Skin of body (tissue), 2 donors: ENCODE results near the gene SEMA4C. TPM values are rescaled to one million over a fixed set of nuclear protein-coding genes. Genes with fewer than 3 reads are reported as not detected.

Experiments
- DNase-seq: peaks from one replicate; lab custom pipeline; 2025; lab: John Stamatoyannopoulos, UW
- total RNA-seq: library from RNA; depleted of rRNA; stranded (reverse); fragments of >200 nt; gene quantifications from one replicate; pipeline ENCODE4 v1.2.3, GENCODE V29; 2014

The SEMA4C gene
- total RNA-seq, 1 donor from 2014 or later, result 24.3 TPM

DNA sequence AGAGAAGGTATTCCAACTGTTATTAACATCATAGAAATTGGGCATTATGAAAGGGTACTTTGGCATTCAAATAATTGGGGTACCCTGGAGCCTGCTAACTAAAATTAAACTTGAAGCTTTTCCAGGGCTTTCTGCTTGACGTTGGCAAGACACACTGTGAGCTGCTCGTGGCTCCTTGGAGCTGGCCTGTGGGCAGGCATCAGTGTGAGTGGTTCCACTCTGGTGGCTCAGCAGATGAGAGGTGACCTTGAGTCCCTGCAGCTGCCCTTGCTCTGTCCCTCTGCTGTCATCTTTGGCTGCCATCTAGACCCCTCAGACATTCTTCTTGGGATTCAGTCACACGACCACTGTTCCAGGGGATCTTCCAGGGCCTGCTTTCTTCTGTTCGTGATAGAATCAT, 47.1 kb downstream of the SEMA4C start:
- DNase-seq, result no peak

DNA sequence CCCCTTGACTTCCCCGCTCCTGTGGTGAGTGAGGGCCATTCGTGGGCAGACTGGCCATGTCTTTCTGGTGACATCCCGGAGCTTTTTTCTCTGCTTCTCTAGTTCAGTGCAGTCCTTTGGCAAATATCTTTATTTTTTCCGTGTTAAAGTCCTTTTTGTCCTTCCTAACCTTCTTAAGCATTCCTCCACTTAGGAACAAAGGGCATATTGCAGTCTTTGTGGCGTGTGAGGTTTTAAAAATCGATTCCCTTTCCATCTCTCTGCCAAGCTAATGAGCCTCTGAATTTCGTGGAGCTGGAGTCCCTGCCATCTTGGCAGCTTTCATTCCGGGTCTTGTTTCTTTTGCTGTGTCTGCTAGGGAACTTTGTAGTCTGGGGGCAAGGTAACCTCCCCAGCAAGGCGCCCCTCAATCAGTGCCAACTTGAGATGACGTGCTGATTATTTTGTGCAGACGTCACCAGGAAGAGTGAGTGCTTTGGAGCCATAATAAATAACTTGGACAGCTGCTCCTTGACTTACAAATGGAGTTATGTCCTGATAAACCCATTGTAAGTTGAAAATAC, 48.7 kb downstream of the SEMA4C start:
- DNase-seq, result no peak

DNA sequence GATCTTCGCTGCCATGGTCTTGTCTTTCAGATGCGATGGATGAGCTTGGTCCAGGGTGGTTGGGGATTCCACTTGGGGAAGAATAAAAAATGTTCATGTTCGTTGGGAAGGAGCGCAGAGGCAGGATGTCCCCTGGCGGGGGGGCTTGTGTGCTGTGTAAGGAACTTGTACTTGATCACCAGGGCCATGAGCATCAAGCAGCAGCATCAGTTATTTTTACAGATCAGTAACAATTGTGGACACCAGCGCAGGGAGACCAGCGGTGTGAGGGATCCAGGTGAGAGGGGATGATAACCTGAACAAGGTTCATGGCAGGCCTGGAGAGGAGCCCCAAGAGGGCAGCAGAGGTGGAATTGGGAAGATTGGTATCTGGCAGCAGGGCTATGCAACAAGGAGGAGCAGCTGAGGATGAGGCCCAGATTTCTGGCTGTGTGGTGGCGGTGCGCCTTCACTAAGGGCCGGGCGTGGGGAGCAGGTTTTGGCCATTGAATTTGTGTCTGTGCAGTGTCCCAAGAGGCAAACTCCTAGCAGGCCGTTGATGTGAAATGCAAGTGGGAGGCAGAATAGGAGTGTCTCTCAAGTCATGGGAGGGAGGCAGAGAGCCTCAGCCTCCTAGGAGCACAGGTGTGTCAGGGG, 49.9 kb downstream of the SEMA4C start:
- DNase-seq, result no peak

DNA sequence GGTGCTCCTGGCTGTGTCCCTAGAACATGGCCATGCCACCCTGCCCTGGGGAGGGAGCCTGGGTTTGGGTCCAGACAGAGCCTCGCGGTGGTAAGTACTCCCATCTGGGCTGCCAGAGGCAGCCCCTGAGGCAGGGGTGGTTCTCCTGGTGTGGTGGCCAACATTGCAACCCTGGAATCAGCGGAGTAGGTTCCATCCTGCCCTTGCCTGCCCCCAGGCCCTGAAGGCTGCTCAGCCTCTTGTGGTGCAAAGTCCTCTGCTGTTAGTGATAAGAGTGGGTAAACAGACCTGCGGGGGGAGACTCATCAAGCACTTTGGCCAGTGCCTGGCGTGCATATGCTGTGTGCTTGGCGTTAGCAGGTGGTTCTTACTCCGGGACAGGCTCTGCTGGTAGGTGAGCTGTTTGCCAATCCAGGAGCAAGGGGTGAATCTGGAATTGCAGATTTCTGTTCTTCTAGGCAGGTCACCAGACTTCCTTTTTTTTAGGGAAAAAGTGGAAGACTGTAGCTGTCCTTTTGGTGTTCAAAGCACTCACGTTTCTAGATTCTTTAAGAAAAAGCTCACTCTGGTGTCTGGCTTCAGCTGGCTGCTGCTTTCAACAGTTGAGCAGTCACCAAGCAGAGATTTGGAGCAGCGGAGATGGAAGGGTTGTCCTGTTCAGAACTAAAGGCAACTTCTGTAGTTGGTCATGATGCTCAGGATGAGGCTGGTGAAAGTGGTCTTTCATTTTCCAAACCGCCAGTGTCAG, 50.6 kb downstream of the SEMA4C start:
- no peak for DNase-seq

DNA sequence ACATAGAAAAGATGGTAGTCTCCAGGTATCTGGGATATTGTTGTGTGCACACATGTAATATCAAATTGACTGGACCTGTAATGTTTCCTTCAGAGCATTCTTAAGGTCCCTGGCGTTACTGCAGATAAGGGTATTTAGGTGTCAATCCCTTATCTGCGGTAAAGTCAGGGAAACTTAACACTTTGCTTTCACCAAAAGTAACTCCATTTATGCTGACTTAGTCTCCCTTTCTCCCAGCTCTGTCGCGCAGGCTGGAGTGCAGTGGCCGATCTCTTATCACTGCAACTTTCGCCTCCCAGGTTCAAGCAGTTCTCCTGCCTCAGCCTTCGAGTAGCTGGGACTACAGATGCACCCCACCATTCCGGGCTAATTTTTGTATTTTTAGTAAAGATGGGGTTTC, 52.0 kb downstream of the SEMA4C start:
- DNase-seq, result no peak

DNA sequence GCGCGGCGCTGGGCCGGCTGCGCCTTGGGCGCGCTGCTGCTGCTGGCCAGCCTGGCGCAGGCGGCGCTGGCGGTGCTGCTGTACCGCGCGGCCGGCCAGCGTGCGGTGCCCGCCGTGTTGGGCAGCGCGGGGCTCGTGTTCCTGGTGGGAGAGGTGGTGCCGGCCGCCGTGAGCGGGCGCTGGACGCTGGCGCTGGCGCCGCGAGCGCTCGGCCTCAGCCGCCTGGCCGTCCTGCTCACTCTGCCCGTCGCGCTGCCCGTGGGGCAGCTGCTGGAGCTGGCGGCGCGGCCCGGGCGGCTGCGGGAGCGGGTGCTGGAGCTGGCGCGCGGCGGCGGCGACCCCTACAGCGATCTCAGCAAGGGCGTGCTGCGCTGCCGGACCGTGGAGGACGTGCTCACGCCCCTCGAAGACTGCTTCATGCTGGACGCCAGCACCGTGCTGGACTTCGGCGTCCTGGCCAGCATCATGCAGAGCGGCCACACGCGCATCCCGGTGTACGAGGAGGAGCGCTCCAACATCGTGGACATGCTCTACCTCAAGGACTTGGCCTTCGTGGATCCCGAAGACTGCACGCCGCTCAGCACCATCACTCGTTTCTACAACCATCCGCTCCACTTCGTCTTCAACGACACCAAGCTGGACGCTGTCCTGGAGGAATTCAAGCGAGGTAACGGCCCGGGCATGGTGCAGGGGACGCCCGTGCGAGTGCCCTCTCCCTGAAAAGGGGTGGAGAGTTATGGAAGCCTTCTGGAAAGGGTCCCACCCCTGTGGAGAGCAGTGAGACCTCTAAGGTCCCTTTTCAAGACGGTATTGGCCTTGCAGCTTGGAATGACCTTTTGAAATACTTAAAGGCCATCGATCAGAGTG, 52.8 kb downstream of the SEMA4C start:
- no peak for DNase-seq

DNA sequence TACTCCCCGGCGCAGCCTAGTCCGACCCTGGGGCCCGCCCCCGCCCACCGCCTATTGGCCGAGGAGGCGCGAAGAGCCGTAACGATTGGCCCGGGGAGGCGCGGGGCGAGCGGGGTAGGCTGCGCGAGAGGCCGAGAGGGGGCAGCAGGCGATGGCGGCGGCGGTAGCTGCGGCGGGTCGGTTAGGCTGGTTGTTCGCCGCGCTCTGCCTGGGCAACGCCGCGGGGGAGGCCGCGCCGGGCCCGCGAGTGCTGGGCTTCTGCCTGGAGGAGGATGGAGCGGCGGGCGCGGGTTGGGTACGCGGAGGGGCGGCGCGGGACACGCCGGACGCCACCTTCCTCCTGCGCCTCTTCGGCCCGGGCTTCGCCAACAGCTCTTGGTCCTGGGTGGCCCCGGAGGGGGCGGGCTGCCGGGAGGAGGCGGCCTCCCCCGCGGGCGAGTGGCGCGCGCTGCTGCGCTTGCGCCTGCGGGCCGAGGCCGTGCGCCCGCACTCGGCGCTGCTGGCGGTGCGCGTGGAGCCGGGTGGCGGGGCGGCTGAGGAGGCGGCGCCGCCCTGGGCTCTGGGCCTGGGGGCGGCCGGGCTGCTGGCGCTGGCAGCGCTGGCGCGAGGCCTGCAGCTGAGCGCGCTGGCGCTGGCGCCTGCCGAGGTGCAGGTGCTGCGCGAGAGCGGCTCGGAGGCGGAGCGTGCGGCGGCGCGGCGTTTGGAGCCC, 53.6 kb downstream of the SEMA4C start, which contains the start of gene CNNM3:
TSS of gene CNNM3 (plus strand) at position 142 of the 709 bp plus-strand sequence. CDS start at position 152, 10 bp downstream.
- peak; percentile 85 for DNase-seq

DNA sequence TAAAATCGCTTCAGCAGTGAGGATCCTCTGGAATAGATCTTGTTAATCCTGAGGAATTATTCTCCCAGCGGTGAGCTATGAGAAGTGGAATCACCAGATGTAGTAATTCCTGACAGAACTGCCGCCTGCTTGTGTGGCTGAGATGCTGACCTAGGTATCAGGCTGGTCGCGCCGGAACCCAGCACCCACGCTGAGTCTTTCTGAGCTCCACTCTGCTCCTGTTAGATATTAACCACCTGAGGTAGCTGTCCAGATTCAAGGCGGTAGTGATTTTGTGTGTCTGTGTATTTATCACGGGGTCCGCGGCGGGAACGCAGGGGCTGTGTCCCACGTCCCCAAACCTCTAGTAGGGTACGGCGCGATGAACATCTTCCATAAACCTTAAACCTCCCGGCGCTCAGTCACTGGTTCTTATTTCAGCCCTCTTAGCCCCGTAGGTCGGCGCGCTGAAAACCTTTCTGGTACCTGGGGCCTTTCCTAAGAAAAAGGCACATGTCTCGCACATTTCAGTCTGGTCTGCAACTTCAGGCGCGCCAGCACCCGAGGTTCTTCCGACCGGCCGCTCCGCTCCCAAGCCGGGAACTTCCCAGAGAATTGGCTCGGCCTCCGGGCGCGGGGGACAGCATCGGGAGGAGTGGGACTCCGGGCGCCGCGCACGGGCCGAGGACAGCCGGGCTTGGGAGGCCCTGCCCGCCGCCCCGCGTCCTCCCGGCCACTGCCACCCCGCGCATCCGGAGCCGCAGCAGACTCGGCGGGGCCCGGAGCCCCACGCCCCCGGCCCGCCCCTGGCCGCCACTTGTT, 54.4 kb downstream of the SEMA4C start:
- peak; percentile 57 for DNase-seq

DNA sequence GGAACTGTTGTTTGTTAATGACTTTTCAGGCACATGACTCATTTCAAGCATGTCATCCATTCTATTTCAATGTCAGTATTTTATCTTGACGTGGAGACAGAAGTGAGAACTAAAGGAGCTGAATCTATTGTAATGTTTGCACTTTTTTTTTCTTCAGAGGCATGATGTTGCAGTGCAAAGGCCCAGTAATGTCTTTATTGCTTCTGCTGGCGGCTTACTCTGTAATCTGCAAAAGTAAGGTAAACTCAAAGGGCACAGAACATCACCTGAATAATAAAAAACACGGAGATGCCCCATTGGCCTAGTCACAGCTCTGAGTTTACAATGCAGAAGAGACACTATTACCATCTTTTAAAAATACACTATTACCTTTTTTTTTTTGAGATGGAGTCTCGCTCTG, 56.2 kb downstream of the SEMA4C start:
- no peak for DNase-seq

DNA sequence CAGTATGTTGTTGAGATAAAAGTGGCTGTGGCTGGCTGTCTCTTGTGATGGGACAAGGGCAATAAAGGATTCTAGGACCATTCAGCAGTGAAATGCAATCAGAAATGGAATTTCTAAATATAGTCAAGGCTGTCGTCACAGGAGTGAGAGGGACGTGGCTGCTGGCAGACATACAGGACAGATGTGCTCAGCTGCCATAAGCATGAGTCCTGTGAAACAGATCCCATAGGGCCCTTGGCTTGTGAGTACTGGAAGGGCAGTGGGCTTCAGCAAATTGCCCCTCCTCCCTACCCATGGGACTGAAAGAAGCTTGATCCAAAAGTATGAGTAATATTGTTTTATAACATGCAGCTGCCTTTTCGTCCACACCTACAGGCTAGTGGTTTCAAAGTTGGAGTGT, 58.0 kb downstream of the SEMA4C start:
- DNase-seq, result peak; percentile 59

DNA sequence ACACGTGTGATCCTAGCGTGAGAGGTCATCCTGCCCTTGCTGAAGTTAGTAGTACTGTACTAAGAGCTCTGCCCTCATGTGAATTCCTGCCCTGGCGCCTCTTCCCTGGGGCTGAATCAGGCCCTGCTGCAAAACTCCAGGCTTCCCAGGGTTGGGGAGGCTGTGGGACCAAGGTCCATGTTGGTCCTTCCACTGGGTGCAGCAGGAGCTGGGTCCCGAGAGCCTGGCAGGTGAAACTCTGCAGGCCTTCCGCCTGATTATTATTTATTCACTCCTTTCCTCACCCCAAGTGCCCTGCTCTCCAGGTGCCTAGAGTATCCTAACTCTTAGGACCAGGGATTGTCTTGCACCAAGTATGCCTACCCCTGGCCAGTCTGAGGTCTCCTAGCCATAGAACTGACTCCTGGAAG, 59.1 kb downstream of the SEMA4C start:
- no peak for DNase-seq

DNA sequence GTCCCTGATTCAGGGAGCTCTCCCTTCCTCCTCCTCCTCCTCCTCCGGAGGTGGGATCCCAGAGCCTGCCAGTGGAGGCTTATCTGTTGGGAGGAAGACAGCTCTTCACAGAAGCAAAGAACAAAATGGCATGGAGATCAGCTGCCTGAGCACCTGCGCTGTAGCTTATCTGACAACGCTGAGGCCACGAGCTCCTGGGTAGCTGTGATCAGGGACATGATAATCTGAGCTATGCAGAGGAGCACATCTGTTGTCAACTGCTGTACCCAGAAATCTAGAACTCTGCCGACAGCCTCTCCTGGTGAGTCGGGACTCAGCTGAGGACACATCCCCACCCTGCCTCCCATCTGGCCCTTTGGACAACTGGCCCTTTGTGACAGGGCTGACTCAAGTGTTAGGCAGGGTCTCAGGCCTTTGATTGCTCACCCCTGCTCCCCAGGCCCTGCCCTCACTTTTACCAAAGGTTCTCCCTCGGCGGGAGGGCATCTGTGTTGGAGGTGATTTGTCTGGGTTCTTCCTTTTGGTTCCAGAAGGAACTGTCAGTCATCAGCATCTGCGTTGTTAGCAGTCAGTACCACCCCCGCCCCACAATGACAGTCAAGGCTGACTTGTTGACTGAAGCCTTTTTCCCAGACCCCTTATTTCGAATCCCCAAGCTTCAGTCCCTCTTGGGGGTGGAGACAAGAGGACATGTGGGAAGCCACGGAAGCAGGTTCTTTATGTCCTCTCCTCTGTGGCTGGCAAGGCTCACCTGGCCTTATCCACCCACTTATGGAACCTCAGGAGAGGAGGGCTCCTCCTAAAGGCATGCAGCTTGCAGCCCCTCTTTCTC, 59.7 kb downstream of the SEMA4C start:
- no peak for DNase-seq

Other genes starting within 250 kb of the SEMA4C start
- 26.0 TPM for gene KANSL3, start 231.8 kb downstream of the SEMA4C start, total RNA-seq
- 0.10 TPM for gene FER1L5, start 227.3 kb downstream of the SEMA4C start, total RNA-seq
- 24.6 TPM for gene LMAN2L, start 130.0 kb downstream of the SEMA4C start, total RNA-seq
- 4.9 TPM for gene CNNM4, start 109.2 kb downstream of the SEMA4C start, total RNA-seq
- 6.3 TPM for gene CNNM3, start 53.8 kb downstream of the SEMA4C start, total RNA-seq
- 7.2 TPM for gene ANKRD23, start 26.1 kb downstream of the SEMA4C start, total RNA-seq
- 4.4 TPM for gene ANKRD39, start 12.1 kb downstream of the SEMA4C start, total RNA-seq
- 0.79 TPM for gene FAM178B, start 116.5 kb upstream of the SEMA4C start, total RNA-seq
- 10.1 TPM for gene FAHD2B, start 224.8 kb upstream of the SEMA4C start, total RNA-seq
- 73.3 TPM for gene ANKRD36, start 243.1 kb upstream of the SEMA4C start, total RNA-seq